Colonic mucosa (tissue), 4 donors: ENCODE results near the gene STYK1. TPM values are rescaled to one million over a fixed set of nuclear protein-coding genes. Genes with fewer than 3 reads are reported as not detected.
A peak's percentile ranks its signal among the peaks of the same experiment; 100 is the strongest.

Experiments used
- DNase-seq: peaks from one replicate; pipeline ENCODE4 v3.0.0-alpha.2; 2020
- H3K27ac ChIP-seq: fragments of 200-600 bp; one replicate; pipeline ENCODE4 v1.8.0; 2021
- H3K27me3 ChIP-seq: fragments of 200-600 bp; one replicate; pipeline ENCODE4 v1.8.0; 2021
- H3K36me3 ChIP-seq: fragments of 200-600 bp; one replicate; pipeline ENCODE4 v1.8.0; 2021
- H3K4me1 ChIP-seq: fragments of 200-600 bp; one replicate; pipeline ENCODE4 v1.8.0; 2021; ENCODE audit warnings: mild to moderate bottlenecking
- H3K4me3 ChIP-seq: fragments of 200-600 bp; one replicate; pipeline ENCODE4 v1.8.0; 2021
- H3K9ac ChIP-seq, 2 donors: one replicate each; pipeline ENCODE4 v1.7.0; 2013; ENCODE audit warnings: control low read depth in 2 of 2, low read depth in 2 of 2, low read length in 2 of 2
- H3K9me3 ChIP-seq: fragments of 200-600 bp; one replicate; pipeline ENCODE4 v1.8.0; 2021
- CTCF ChIP-seq: fragments of 200-600 bp; IDR thresholded peaks from one replicate; pipeline ENCODE4 v1.8.0; 2022; ENCODE audit warnings: antibody characterized with exemption, mild to moderate bottlenecking
- intact Hi-C: fragments of 100-400 bp; cut with DNase I; formaldehyde crosslinking; loops from one replicate; pipeline ENCODE4 v1.14.1; 2022
- total RNA-seq, 2 donors: library from RNA; stranded (reverse); fragmentation: NEBNext Ultra II Directional in 1 of 2; extraction: Animal tissue kit (Norgen Biotek cat#: 25700) in 1 of 2; gene quantifications; one replicate each; pipeline ENCODE4 v1.2.1, GENCODE V29; 2021
- donor health status: healthy.
- donor health status: DM: no; HTN: no; CAD: no.
- donor health status: DM: no; HTN: no; CAD: no.

Gene STYK1
- total RNA-seq, 2 donors from 2014 or later: 24.5 to 53.3 TPM

GRCh38 chr12:10607885-10608458, 65.9 kb downstream of the STYK1 start:
- no peak overlapping the region for H3K27ac ChIP-seq
- no peak overlapping the region for H3K9ac ChIP-seq
- intact Hi-C loops: loop anchor here (10.0 kb wide), 1 partner anchor 147 kb away; no protein-coding TSS in a partner anchor
- H3K4me1 ChIP-seq: no peaks in the 10 kb centered on the region
- H3K4me3 ChIP-seq: no peak overlapping the region
- no peaks in the 10 kb centered on the region for H3K27me3 ChIP-seq
- H3K9me3 ChIP-seq: no peaks in the 10 kb centered on the region
- peak; percentile 10 for TF ChIP-seq CTCF
- no peak for DNase-seq
- no peaks in the 10 kb centered on the region for H3K36me3 ChIP-seq

- no peak overlapping the region for H3K9ac ChIP-seq
- no peak overlapping the region for H3K4me3 ChIP-seq
- H3K9me3 ChIP-seq: no peaks in the 10 kb centered on the region
- intact Hi-C loops: loop anchor here (10.0 kb wide), 1 partner anchor 153 kb away; no protein-coding TSS in a partner anchor
- no peak for DNase-seq
- H3K27me3 ChIP-seq: no peaks in the 10 kb centered on the region
- no peak overlapping the region for H3K27ac ChIP-seq
- H3K4me1 ChIP-seq: no peaks in the 10 kb centered on the region
- no peak for TF ChIP-seq CTCF
- no peaks in the 10 kb centered on the region for H3K36me3 ChIP-seq
Observed at GRCh38 chr12:10601860-10602259, 72.0 kb downstream of the STYK1 start.

- Histone ChIP-seq H3K9me3 (no peaks in the 10 kb centered on the region), H3K4me1 (no peaks in the 10 kb centered on the region), H3K36me3 (no peaks in the 10 kb centered on the region), H3K4me3 (no peak overlapping the region), H3K27me3 (no peaks in the 10 kb centered on the region), H3K9ac (no peak overlapping the region), H3K27ac (no peak overlapping the region)
- intact Hi-C loops: loop anchor here (10.0 kb wide), 1 partner anchor 154 kb away; no protein-coding TSS in a partner anchor
- DNase-seq: no peak
- TF ChIP-seq CTCF: no peak
Observed at GRCh38 chr12:10600988-10601387, 72.9 kb downstream of the STYK1 start.

GRCh38 chr12:10595881-10596280, 78.0 kb downstream of the STYK1 start:
- Histone ChIP-seq H3K27ac (no peak overlapping the region), H3K27me3 (no peaks in the 10 kb centered on the region), H3K36me3 (no peaks in the 10 kb centered on the region), H3K9me3 (no peaks in the 10 kb centered on the region), H3K4me1 (no peaks in the 10 kb centered on the region), H3K4me3 (no peak overlapping the region), H3K9ac (no peak overlapping the region)
- no peak for DNase-seq
- intact Hi-C loops: no loop called here
- no peak for TF ChIP-seq CTCF

GRCh38 chr12:10590966-10591365, 82.9 kb downstream of the STYK1 start:
- Histone ChIP-seq H3K4me1 (no peaks in the 10 kb centered on the region), H3K9ac (no peak overlapping the region), H3K27ac (no peak overlapping the region), H3K36me3 (no peaks in the 10 kb centered on the region), H3K9me3 (no peaks in the 10 kb centered on the region), H3K4me3 (no peak overlapping the region), H3K27me3 (no peaks in the 10 kb centered on the region)
- no peak for TF ChIP-seq CTCF
- DNase-seq: no peak
- intact Hi-C loops: no loop called here
